HL-60 (cell line): ENCODE measurements around the gene SLC25A20.

Experiments used
- CTCF ChIP-seq: IDR thresholded peaks from one replicate; pipeline ENCODE4 v1.5.1; 2011; ENCODE audit warnings: low read length, control low read depth, inconsistent platforms; ENCODE audit not compliant: insufficient read depth
- GABPA ChIP-seq: IDR thresholded peaks from 2 replicates; pipeline ENCODE4 v1.6.1; 2012; ENCODE audit warnings: low read depth
- POLR2AphosphoS5 ChIP-seq: IDR thresholded peaks from 2 replicates; pipeline ENCODE4 v1.6.1; 2012; ENCODE audit warnings: low read depth
- REST ChIP-seq: IDR thresholded peaks from 2 replicates; pipeline ENCODE4 v1.6.1; 2012; ENCODE audit warnings: low read depth; ENCODE audit not compliant: insufficient replicate concordance
- SPI1 ChIP-seq: IDR thresholded peaks from 2 replicates; pipeline ENCODE4 v1.6.1; 2012; ENCODE audit warnings: low read depth, mild to moderate bottlenecking, borderline replicate concordance

DNA sequence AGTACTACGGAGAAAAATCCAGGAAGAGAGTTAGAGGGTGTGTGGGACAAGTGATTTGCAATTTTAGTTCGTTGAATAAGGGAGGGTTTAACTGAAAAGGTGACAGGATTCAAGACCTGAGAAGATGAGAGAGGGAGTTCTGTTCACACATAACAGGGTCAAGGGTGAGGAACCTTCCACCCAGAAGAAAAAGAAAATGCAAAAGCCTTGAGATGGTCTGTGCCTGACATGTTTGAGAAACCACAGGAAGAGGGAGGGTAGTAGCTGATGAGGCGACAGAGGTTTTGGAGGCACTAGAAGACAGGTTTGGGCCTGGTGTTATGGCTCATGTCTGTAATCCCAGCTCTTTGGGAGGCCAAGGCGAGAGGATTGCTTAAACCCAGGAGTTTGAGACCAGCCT is 591 bp upstream of the SLC25A20 start:
- TF ChIP-seq GABPA (no peak), CTCF (no peak), REST (no peak), POLR2AphosphoS5 (no peak), SPI1 (no peak)
